CD14-positive monocyte (primary cell): ENCODE results near the gene SSTR3. TPM values are rescaled to one million over a fixed set of nuclear protein-coding genes. Genes with fewer than 3 reads are reported as not detected.

Source experiments
- DNase-seq, 3 donors: peaks; one replicate each; pipeline ENCODE4 v3.0.0-alpha.2; 2011 to 2022
- H2AFZ ChIP-seq: 2 replicates; pipeline ENCODE4 v1.6.0; 2012; ENCODE audit warnings: mild to moderate bottlenecking, low read depth, low read length, inconsistent platforms; ENCODE audit not compliant: insufficient read depth, poor library complexity, severe bottlenecking
- H3K27ac ChIP-seq, 2 donors: 1 replicate in 1 of 2; 2 replicates in 1 of 2; pipeline ENCODE4 v1.5.1; 2012 to 2013; ENCODE audit warnings: low read length in 2 of 2, control low read depth in 1 of 2, inconsistent platforms in 1 of 2, low read depth in 1 of 2, mild to moderate bottlenecking in 1 of 2
- H3K27me3 ChIP-seq, 2 donors: one replicate each; pipeline versions ENCODE4 v1.6.0 to v1.6.1; 2011 to 2013; ENCODE audit warnings: low read length in 2 of 2; ENCODE audit not compliant: control insufficient read depth in 2 of 2, insufficient read depth in 2 of 2
- H3K36me3 ChIP-seq, 2 donors: replicated peaks in 1 of 2; 1 replicate in 1 of 2; 2 replicates in 1 of 2; pipeline versions ENCODE4 v1.5.1 to v1.6.1; 2012 to 2013; ENCODE audit warnings: low read length in 2 of 2, control low read depth in 1 of 2, inconsistent platforms in 1 of 2, mild to moderate bottlenecking in 1 of 2; ENCODE audit not compliant: insufficient read depth in 2 of 2, control insufficient read depth in 1 of 2
- H3K4me1 ChIP-seq, 2 donors: 1 replicate in 1 of 2; 2 replicates in 1 of 2; pipeline versions ENCODE4 v1.5.1 to v1.6.1; 2012 to 2013; ENCODE audit warnings: low read length in 2 of 2, control low read depth in 1 of 2, inconsistent platforms in 1 of 2, mild to moderate bottlenecking in 1 of 2, moderate library complexity in 1 of 2; ENCODE audit not compliant: insufficient read depth in 2 of 2, control insufficient read depth in 1 of 2
- H3K4me2 ChIP-seq: replicated peaks from 2 replicates; pipeline ENCODE3; 2012; ENCODE audit warnings: low read length, moderate library complexity, mild to moderate bottlenecking; ENCODE audit not compliant: poor library complexity, severe bottlenecking; ENCODE audit errors: extremely low read depth
- H3K4me3 ChIP-seq, 3 experiments: fragments of 200-600 bp in 1 of 3; sonication (generic) in 1 of 3; replicated peaks in 1 of 3; 1 replicate in 2 of 3; 2 replicates in 1 of 3; pipeline ENCODE4 v1.5.1; 2011 to 2013; ENCODE audit warnings: low read length in 3 of 3, mild to moderate bottlenecking in 3 of 3, control low read depth in 2 of 3, low read depth in 2 of 3, inconsistent platforms in 1 of 3, moderate library complexity in 1 of 3
- H3K79me2 ChIP-seq: 2 replicates; pipeline ENCODE4 v1.6.0; 2012; ENCODE audit warnings: mild to moderate bottlenecking, control low read depth, inconsistent platforms, low read length, moderate library complexity; ENCODE audit not compliant: insufficient read depth
- H3K9ac ChIP-seq: 2 replicates; pipeline ENCODE4 v1.6.0; 2017; ENCODE audit warnings: low read length, mild to moderate bottlenecking; ENCODE audit not compliant: insufficient read depth, poor library complexity, severe bottlenecking
- H3K9me3 ChIP-seq, 2 donors: replicated peaks in 1 of 2; 1 replicate in 1 of 2; 2 replicates in 1 of 2; pipeline versions ENCODE4 v1.5.1 to v1.6.1; 2012 to 2013; ENCODE audit warnings: low read length in 2 of 2, control low read depth in 1 of 2; ENCODE audit not compliant: control insufficient read depth in 1 of 2, insufficient read depth in 1 of 2
- H4K20me1 ChIP-seq: 2 replicates; pipeline ENCODE4 v1.6.0; 2012; ENCODE audit warnings: mild to moderate bottlenecking, low read length, control low read depth, moderate library complexity; ENCODE audit not compliant: insufficient read depth
- H3K27ac Mint-ChIP-seq, 7 donors: one replicate each; pipeline ENCODE4 v1.8.0; 2020; ENCODE audit warnings: mild to moderate bottlenecking in 7 of 7, mixed read lengths in 7 of 7, moderate library complexity in 6 of 7, inconsistent platforms in 2 of 7
- H3K27me3 Mint-ChIP-seq, 3 donors: one replicate each; pipeline ENCODE4 v1.8.0; 2021 to 2022; ENCODE audit warnings: low read depth in 3 of 3, mild to moderate bottlenecking in 3 of 3, mixed read lengths in 3 of 3, moderate library complexity in 3 of 3, inconsistent platforms in 1 of 3
- H3K36me3 Mint-ChIP-seq, 2 donors: one replicate each; pipeline ENCODE4 v1.8.0; 2020; ENCODE audit warnings: mixed read lengths in 2 of 2, inconsistent platforms in 1 of 2, mild to moderate bottlenecking in 1 of 2
- H3K4me1 Mint-ChIP-seq: one replicate; pipeline ENCODE4 v1.8.0; 2020; ENCODE audit warnings: mild to moderate bottlenecking, mixed read lengths
- H3K4me3 Mint-ChIP-seq, 2 donors: one replicate each; pipeline ENCODE4 v1.8.0; 2020; ENCODE audit warnings: mild to moderate bottlenecking in 2 of 2, mixed read lengths in 2 of 2, moderate library complexity in 1 of 2
- H3K9me3 Mint-ChIP-seq, 7 donors: one replicate each; pipeline ENCODE4 v1.8.0; 2020 to 2022; ENCODE audit warnings: mixed read lengths in 7 of 7, mild to moderate bottlenecking in 6 of 7, moderate library complexity in 6 of 7, inconsistent platforms in 2 of 7
- WGBS: methylation state at CpG from one replicate; pipeline ENCODE4 v1.1.5; 2013; ENCODE audit warnings: missing lambda C conversion rate; ENCODE audit not compliant: insufficient coverage; 5-methylcytosine and 5-hydroxymethylcytosine counted together
- intact Hi-C, 2 donors: fragments of 100-400 bp; cut with micrococcal nuclease; formaldehyde crosslinking; loops; one replicate each; pipeline versions ENCODE4 v1.15.0 to v1.15.1; 2023
- polyA plus RNA-seq, 3 donors: library from polyadenylated mRNA; depleted of rRNA in 1 of 3; unstranded in 2 of 3; stranded (reverse) in 1 of 3; fragments of 300-500 nt in 2 of 3; fragments of >200 nt in 1 of 3; fragmentation: Illumina TruSeq in 2 of 3; gene quantifications; 1 replicate in 2 of 3; 2 replicates in 1 of 3; pipeline ENCODE4 v1.2.3, GENCODE V29; 2012 to 2021
- TF ChIP-seq, protein P1 (sequence below): fragments of 200-600 bp; IDR thresholded peaks from one replicate; pipeline ENCODE4 v1.8.0; 2022; ENCODE audit warnings: antibody characterized with exemption, mild to moderate bottlenecking

The SSTR3 gene
- polyA plus RNA-seq, 3 donors, result 0.04 TPM; not detected in 2

DNA sequence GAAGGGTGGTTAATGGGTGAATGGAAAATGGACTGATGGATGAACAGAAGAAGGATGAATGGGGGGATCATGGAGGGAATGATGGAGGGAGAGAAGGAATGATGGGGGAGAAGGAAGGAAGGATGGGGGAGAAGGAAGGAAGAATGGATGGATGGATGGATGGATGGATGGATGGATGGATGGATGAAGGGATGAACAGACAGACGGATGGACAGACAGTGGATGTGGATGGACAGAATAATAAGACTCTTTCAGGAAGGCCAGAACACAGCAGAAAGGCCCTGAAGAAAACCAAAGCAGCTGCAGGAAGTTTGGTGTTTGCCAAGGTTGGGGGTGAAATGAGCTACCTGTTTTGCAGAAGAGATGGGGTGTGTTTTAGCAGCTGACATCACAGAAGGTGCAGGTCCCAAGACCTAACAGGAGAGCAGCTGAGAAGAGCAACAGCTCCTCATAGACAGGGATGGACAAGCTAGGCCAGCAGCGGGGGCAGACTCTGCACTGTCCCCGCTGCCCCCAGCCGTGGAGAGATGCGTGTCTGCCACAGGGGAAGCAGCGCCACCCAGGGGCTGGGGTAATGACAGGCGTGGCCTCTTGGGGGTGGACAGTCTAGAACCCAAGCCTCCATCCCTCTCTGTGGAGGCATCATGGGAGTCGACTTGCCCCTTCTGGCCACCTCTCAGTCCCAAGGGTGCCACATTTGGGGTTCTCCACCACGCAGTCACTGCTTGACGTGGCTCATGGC is 42.2 kb downstream of the SSTR3 start:
- H3K27me3 Mint-ChIP-seq, result peaks cover 7 to 14% (median 14%) of the 10 kb centered on the region in 3 donors
- H3K27ac ChIP-seq, result no peak overlapping the region
- H3K4me3 ChIP-seq, result no peak overlapping the region
- H3K4me3 Mint-ChIP-seq, result no peak overlapping the region
- H3K4me1 Mint-ChIP-seq, result peaks cover 6% of the 10 kb centered on the region
- H3K27me3 ChIP-seq, result no peaks in the 10 kb centered on the region
- no peaks in the 10 kb centered on the region for H4K20me1 ChIP-seq
- no peaks in the 10 kb centered on the region for H3K79me2 ChIP-seq
- no peak overlapping the region for H3K27ac Mint-ChIP-seq
- H3K9ac ChIP-seq, result no peak overlapping the region
- intact Hi-C loops, result loop anchor here in 1 of 2 donors (5.0 kb wide), 1 partner anchor 287 kb away; no protein-coding TSS in a partner anchor
- H3K9me3 ChIP-seq, result no peaks in the 10 kb centered on the region
- TF ChIP-seq, protein P1, sequence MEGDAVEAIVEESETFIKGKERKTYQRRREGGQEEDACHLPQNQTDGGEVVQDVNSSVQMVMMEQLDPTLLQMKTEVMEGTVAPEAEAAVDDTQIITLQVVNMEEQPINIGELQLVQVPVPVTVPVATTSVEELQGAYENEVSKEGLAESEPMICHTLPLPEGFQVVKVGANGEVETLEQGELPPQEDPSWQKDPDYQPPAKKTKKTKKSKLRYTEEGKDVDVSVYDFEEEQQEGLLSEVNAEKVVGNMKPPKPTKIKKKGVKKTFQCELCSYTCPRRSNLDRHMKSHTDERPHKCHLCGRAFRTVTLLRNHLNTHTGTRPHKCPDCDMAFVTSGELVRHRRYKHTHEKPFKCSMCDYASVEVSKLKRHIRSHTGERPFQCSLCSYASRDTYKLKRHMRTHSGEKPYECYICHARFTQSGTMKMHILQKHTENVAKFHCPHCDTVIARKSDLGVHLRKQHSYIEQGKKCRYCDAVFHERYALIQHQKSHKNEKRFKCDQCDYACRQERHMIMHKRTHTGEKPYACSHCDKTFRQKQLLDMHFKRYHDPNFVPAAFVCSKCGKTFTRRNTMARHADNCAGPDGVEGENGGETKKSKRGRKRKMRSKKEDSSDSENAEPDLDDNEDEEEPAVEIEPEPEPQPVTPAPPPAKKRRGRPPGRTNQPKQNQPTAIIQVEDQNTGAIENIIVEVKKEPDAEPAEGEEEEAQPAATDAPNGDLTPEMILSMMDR, result no peak
- H3K4me2 ChIP-seq, result no peak overlapping the region
- H3K4me1 ChIP-seq, result peaks cover 0 to 4% of the 10 kb centered on the region in 2 donors
- peaks cover 0 to 9% (median 4%) of the 10 kb centered on the region in 7 donors for H3K9me3 Mint-ChIP-seq
- no peaks in the 10 kb centered on the region for H3K36me3 ChIP-seq
- DNase-seq, result no peak
- H2AFZ ChIP-seq, result no peak overlapping the region
- H3K36me3 Mint-ChIP-seq, result no peaks in the 10 kb centered on the region
- 92% methylated on average over 10 of the region's 10 CpGs for WGBS

DNA sequence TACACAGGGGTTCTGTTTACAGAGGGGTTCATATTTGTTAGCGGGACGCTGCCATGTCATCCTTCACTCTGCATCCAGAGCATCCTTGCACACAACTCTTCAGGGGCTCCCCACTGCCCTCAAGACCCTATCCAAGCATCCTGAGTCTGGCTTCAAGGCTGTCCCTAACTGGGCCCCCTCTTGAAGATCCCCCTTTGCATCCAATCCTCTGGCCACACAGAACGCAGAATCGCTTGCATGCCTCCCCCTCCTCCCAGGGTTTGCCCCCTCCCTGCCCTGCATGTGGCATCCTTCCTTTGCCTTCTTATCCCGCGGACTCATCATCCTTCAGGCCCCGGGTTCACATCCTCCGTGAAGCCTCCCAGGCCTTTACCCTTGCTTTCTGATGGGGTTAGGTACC is 42.9 kb downstream of the SSTR3 start:
- no peak for DNase-seq
- TF ChIP-seq, protein P1, result no peak
- Histone ChIP-seq H3K36me3 (no peaks in the 10 kb centered on the region), H2AFZ (no peak overlapping the region), H3K4me2 (no peak overlapping the region), H4K20me1 (no peaks in the 10 kb centered on the region), H3K9me3 (no peaks in the 10 kb centered on the region), H3K4me3 (no peak overlapping the region), H3K27me3 (no peaks in the 10 kb centered on the region), H3K4me1 (peaks cover 0 to 4% of the 10 kb centered on the region in 2 donors), H3K9ac (no peak overlapping the region), H3K79me2 (no peaks in the 10 kb centered on the region), H3K27ac (no peak overlapping the region)
- Mint-ChIP-seq H3K27ac (peak overlapping the region in 1 of 7 donors; percentile 79), H3K36me3 (no peaks in the 10 kb centered on the region), H3K4me3 (no peak overlapping the region), H3K4me1 (peaks cover 4% of the 10 kb centered on the region), H3K27me3 (peaks cover 7 to 14% (median 9%) of the 10 kb centered on the region in 3 donors), H3K9me3 (peaks cover 0 to 9% (median 4%) of the 10 kb centered on the region in 7 donors)
- intact Hi-C loops, result loop anchor here in 1 of 2 donors (5.0 kb wide), 1 partner anchor 288 kb away; no protein-coding TSS in a partner anchor
- WGBS, result 100% methylated on average over 5 of the region's 8 CpGs
